ENCODE measurements around the gene RNF175. TPM values are rescaled to one million over a fixed set of nuclear protein-coding genes. Genes with fewer than 3 reads are reported as not detected.

RNF175 gene
- total and polyA plus RNA-seq, 3 experiments from 2014 or later, result not detected

- Mint-ChIP-seq H3K4me1 (no peaks in the 10 kb centered on the region), H3K9me3 (no peaks in the 10 kb centered on the region), H3K27me3 (peaks cover 5 to 17% of the 10 kb centered on the region in 2 donors), H3K36me3 (no peaks in the 10 kb centered on the region), H3K4me3 (no peak overlapping the region), H3K27ac (no peak overlapping the region)
- Histone ChIP-seq H3K4me1 (ENCODE audit: insufficient read depth, low read length) (no peaks in the 10 kb centered on the region), H3K36me3 (ENCODE audit: insufficient read depth, low read length) (no peaks in the 10 kb centered on the region), H3K4me3 (ENCODE audit: low read length) (no peak overlapping the region), H3K9me3 (ENCODE audit: low read length) (no peaks in the 10 kb centered on the region), H3K27ac (ENCODE audit: low read depth, low read length) (no peak overlapping the region), H3K27me3 (ENCODE audit: insufficient read depth, low read length, poor library complexity, severe bottlenecking) (no peaks in the 10 kb centered on the region)
- DNase-seq, result no peak
- POLR2A ChIA-PET, result no interaction called here
- CTCF ChIA-PET, result interaction anchor here (1.3 kb wide), 1 partner anchor 22 kb away, joined by 3 read pairs; no protein-coding TSS in a partner anchor
These were observed 31.2 kb downstream of the RNF175 start for GRCh38 chr4:153728660-153729059.

GRCh38 chr4:153728151-153728550 lies 31.7 kb downstream of the RNF175 start:
- ChIA-PET CTCF (interaction anchor here (1.3 kb wide), 1 partner anchor 22 kb away, joined by 3 read pairs; no protein-coding TSS in a partner anchor), POLR2A (no interaction called here)
- no peak overlapping the region for H3K4me3 Mint-ChIP-seq
- no peaks in the 10 kb centered on the region for H3K4me1 ChIP-seq (ENCODE audit: insufficient read depth, low read length)
- H3K9me3 ChIP-seq (ENCODE audit: low read length), result no peaks in the 10 kb centered on the region
- H3K9me3 Mint-ChIP-seq, result no peaks in the 10 kb centered on the region
- no peaks in the 10 kb centered on the region for H3K27me3 ChIP-seq (ENCODE audit: insufficient read depth, low read length, poor library complexity, severe bottlenecking)
- DNase-seq, result no peak
- no peak overlapping the region for H3K4me3 ChIP-seq (ENCODE audit: low read length)
- H3K4me1 Mint-ChIP-seq, result no peaks in the 10 kb centered on the region
- peaks cover 7 to 17% of the 10 kb centered on the region in 2 donors for H3K27me3 Mint-ChIP-seq
- no peaks in the 10 kb centered on the region for H3K36me3 Mint-ChIP-seq
- H3K27ac Mint-ChIP-seq, result no peak overlapping the region
- no peak overlapping the region for H3K27ac ChIP-seq (ENCODE audit: low read depth, low read length)
- no peaks in the 10 kb centered on the region for H3K36me3 ChIP-seq (ENCODE audit: insufficient read depth, low read length)

DNA sequence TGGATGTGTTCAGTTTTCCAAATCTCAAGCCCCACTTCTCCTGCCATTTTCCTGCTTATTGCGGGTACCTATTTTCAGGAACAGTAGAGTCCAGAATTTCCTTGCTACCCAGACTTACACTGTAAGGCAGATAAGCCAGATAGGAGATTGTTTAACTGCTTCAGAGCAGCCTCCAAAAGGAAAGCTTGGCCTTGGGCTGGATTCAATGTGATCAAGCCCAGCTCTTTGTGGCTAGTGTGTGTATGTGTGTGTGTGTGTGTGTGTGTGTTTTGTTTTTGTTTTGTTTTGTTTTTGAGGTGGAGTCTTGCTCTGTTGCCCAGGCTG lies 34.0 kb downstream of the RNF175 start:
- ChIA-PET CTCF (interaction anchor here (1.5 kb wide), 1 partner anchor 8 kb away, joined by 3 read pairs; no protein-coding TSS in a partner anchor), POLR2A (no interaction called here)
- Mint-ChIP-seq H3K4me1 (no peaks in the 10 kb centered on the region), H3K9me3 (no peaks in the 10 kb centered on the region), H3K27ac (no peak overlapping the region), H3K27me3 (peaks cover 2 to 27% of the 10 kb centered on the region in 2 donors), H3K36me3 (no peaks in the 10 kb centered on the region), H3K4me3 (no peak overlapping the region)
- Histone ChIP-seq H3K27me3 (ENCODE audit: insufficient read depth, low read length, poor library complexity, severe bottlenecking) (no peaks in the 10 kb centered on the region), H3K4me3 (ENCODE audit: low read length) (no peak overlapping the region), H3K4me1 (ENCODE audit: insufficient read depth, low read length) (no peaks in the 10 kb centered on the region), H3K9me3 (ENCODE audit: low read length) (no peaks in the 10 kb centered on the region), H3K36me3 (ENCODE audit: insufficient read depth, low read length) (no peaks in the 10 kb centered on the region), H3K27ac (ENCODE audit: low read depth, low read length) (no peak overlapping the region)
- DNase-seq, result no peak

GRCh38 chr4:153725136-153725830 lies 34.5 kb downstream of the RNF175 start:
- no peaks in the 10 kb centered on the region for H3K36me3 ChIP-seq (ENCODE audit: insufficient read depth, low read length)
- DNase-seq, result no peak
- ChIA-PET POLR2A (no interaction called here), CTCF (interaction anchor here (1.5 kb wide), 1 partner anchor 9 kb away, joined by 3 read pairs; no protein-coding TSS in a partner anchor)
- no peaks in the 10 kb centered on the region for H3K9me3 ChIP-seq (ENCODE audit: low read length)
- H3K27me3 ChIP-seq (ENCODE audit: insufficient read depth, low read length, poor library complexity, severe bottlenecking), result no peaks in the 10 kb centered on the region
- H3K4me3 ChIP-seq (ENCODE audit: low read length), result no peak overlapping the region
- H3K27ac ChIP-seq (ENCODE audit: low read depth, low read length), result no peak overlapping the region
- Mint-ChIP-seq H3K9me3 (no peaks in the 10 kb centered on the region), H3K36me3 (no peaks in the 10 kb centered on the region), H3K27me3 (peaks cover 2 to 32% of the 10 kb centered on the region in 2 donors), H3K4me3 (no peak overlapping the region), H3K4me1 (no peaks in the 10 kb centered on the region), H3K27ac (no peak overlapping the region)
- no peaks in the 10 kb centered on the region for H3K4me1 ChIP-seq (ENCODE audit: insufficient read depth, low read length)

GRCh38 chr4:153724606-153725005 lies 35.2 kb downstream of the RNF175 start:
- Mint-ChIP-seq H3K9me3 (peaks cover 0 to 2% (median 0%) of the 10 kb centered on the region in 5 donors), H3K4me3 (no peak overlapping the region), H3K36me3 (no peaks in the 10 kb centered on the region), H3K27ac (no peak overlapping the region), H3K4me1 (no peaks in the 10 kb centered on the region), H3K27me3 (peaks cover 2 to 35% of the 10 kb centered on the region in 2 donors)
- DNase-seq, result no peak
- Histone ChIP-seq H3K4me1 (ENCODE audit: insufficient read depth, low read length) (no peaks in the 10 kb centered on the region), H3K27ac (ENCODE audit: low read depth, low read length) (no peak overlapping the region), H3K27me3 (ENCODE audit: insufficient read depth, low read length, poor library complexity, severe bottlenecking) (no peaks in the 10 kb centered on the region), H3K4me3 (ENCODE audit: low read length) (no peak overlapping the region), H3K9me3 (ENCODE audit: low read length) (no peaks in the 10 kb centered on the region), H3K36me3 (ENCODE audit: insufficient read depth, low read length) (no peaks in the 10 kb centered on the region)
- CTCF ChIA-PET, result interaction anchor here (1.5 kb wide), 1 partner anchor 9 kb away, joined by 3 read pairs; no protein-coding TSS in a partner anchor
- POLR2A ChIA-PET, result no interaction called here

DNA sequence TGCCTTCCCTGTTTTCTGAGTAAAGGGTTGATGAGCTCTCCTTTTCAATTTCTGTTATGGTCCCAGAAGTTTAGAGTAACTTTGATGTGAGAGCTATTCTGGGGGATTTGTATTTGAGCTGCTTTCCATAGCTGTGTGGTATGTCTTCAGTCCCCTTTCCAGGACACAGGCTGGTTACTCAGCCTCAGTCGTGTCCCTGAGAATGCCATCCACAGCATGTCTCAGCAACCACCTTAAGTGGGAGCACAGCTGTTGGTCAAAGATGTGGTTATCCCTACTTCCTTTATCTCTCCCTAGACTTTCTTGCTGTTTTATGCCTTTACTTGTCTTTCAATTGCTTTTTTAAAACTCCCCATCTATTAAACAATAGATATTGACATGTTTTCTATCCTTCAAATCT lies 37.8 kb downstream of the RNF175 start:
- Mint-ChIP-seq H3K36me3 (peaks cover 0 to 6% (median 2%) of the 10 kb centered on the region in 3 donors), H3K9me3 (peaks cover 4 to 9% (median 5%) of the 10 kb centered on the region in 5 donors), H3K4me3 (no peak overlapping the region), H3K4me1 (no peaks in the 10 kb centered on the region), H3K27ac (no peak overlapping the region), H3K27me3 (peaks cover 2 to 41% of the 10 kb centered on the region in 2 donors)
- H3K4me1 ChIP-seq (ENCODE audit: insufficient read depth, low read length), result no peaks in the 10 kb centered on the region
- no peak overlapping the region for H3K27ac ChIP-seq (ENCODE audit: low read depth, low read length)
- no peak for DNase-seq
- H3K9me3 ChIP-seq (ENCODE audit: low read length), result no peaks in the 10 kb centered on the region
- POLR2A ChIA-PET, result no interaction called here
- CTCF ChIA-PET, result no interaction called here
- no peaks in the 10 kb centered on the region for H3K27me3 ChIP-seq (ENCODE audit: insufficient read depth, low read length, poor library complexity, severe bottlenecking)
- no peak overlapping the region for H3K4me3 ChIP-seq (ENCODE audit: low read length)
- no peaks in the 10 kb centered on the region for H3K36me3 ChIP-seq (ENCODE audit: insufficient read depth, low read length)

DNA sequence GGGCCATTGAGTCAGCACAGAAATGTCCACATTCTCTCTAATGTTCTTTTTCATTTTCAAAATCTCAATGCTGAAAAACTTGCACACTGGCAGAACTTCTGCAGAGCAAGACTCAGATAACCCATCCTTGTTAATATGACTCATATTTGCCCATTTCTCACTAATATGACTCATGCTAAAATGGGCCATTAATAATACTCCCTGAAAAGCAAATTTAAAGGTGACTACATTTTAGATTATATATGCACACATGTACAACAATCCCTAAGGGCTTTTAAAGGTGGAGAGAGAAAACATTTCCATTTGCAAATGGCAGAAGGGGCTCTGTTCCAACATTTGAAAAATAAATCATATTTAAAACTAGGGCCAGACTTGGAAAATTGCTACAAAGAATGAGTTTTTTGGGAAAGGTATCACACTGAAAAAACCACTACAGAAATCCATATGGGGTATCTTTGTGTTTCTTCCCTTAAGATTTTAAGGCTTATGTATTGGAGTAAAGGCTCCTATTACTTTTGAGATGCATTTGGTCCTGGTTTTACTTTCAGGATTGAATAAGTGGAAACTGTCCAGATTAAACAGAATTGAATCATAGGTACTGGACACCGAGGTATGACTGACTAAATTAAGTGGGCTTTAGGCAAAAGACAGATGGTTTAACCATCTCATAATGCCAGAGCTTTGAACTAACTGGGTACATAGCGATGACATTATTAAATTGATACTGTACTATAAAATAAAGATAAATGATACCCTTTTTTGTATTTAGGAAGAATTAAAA lies 45.8 kb downstream of the RNF175 start:
- Mint-ChIP-seq H3K36me3 (peaks cover 0 to 4% (median 2%) of the 10 kb centered on the region in 3 donors), H3K27me3 (peaks cover 13 to 20% of the 10 kb centered on the region in 2 donors), H3K27ac (no peak overlapping the region), H3K9me3 (peaks cover 1 to 6% (median 5%) of the 10 kb centered on the region in 5 donors), H3K4me1 (no peaks in the 10 kb centered on the region), H3K4me3 (no peak overlapping the region)
- ChIA-PET POLR2A (no interaction called here), CTCF (no interaction called here)
- DNase-seq, result no peak
- Histone ChIP-seq H3K27ac (ENCODE audit: low read depth, low read length) (no peak overlapping the region), H3K9me3 (ENCODE audit: low read length) (no peaks in the 10 kb centered on the region), H3K36me3 (ENCODE audit: insufficient read depth, low read length) (no peaks in the 10 kb centered on the region), H3K4me3 (ENCODE audit: low read length) (no peak overlapping the region), H3K4me1 (ENCODE audit: insufficient read depth, low read length) (no peaks in the 10 kb centered on the region), H3K27me3 (ENCODE audit: insufficient read depth, low read length, poor library complexity, severe bottlenecking) (no peaks in the 10 kb centered on the region)

- POLR2A ChIA-PET, result no interaction called here
- no peaks in the 10 kb centered on the region for H3K4me1 ChIP-seq (ENCODE audit: insufficient read depth, low read length)
- H3K27ac ChIP-seq (ENCODE audit: low read depth, low read length), result no peak overlapping the region
- no peaks in the 10 kb centered on the region for H3K27me3 ChIP-seq (ENCODE audit: insufficient read depth, low read length, poor library complexity, severe bottlenecking)
- no peaks in the 10 kb centered on the region for H3K36me3 Mint-ChIP-seq
- peaks cover 14 to 36% of the 10 kb centered on the region in 2 donors for H3K27me3 Mint-ChIP-seq
- peaks cover 0 to 8% (median 0%) of the 10 kb centered on the region in 3 donors for H3K4me1 Mint-ChIP-seq
- no peaks in the 10 kb centered on the region for H3K9me3 Mint-ChIP-seq
- no peak overlapping the region for H3K27ac Mint-ChIP-seq
- no peak overlapping the region for H3K4me3 Mint-ChIP-seq
- no peaks in the 10 kb centered on the region for H3K9me3 ChIP-seq (ENCODE audit: low read length)
- no peak for DNase-seq
- H3K36me3 ChIP-seq (ENCODE audit: insufficient read depth, low read length), result no peaks in the 10 kb centered on the region
- CTCF ChIA-PET, result no interaction called here
- no peak overlapping the region for H3K4me3 ChIP-seq (ENCODE audit: low read length)
These were observed 49.1 kb downstream of the RNF175 start for GRCh38 chr4:153710681-153711080.
